Measurements from ENCODE around the gene OCA2. TPM values are rescaled to one million over a fixed set of nuclear protein-coding genes. Genes with fewer than 3 reads are reported as not detected.

OCA2 gene
- total and polyA plus RNA-seq, 2 of the 13 experiments (the other 11 are each of a cell fraction or from before 2014, with no cell fraction given) = 0.02 to 0.05 TPM

- no peak for ATAC-seq
- Histone ChIP-seq H3K9me3 (ENCODE audit: low read length) (no peaks in the 10 kb centered on the region), H3K9ac (ENCODE audit: insufficient read depth, low read depth, low read length) (no peak overlapping the region), H3K4me1 (ENCODE audit: insufficient read depth, low read length) (no peaks in the 10 kb centered on the region), H4K20me1 (ENCODE audit: insufficient read depth, low read length) (no peaks in the 10 kb centered on the region), H3K27ac (ENCODE audit: extremely low read length, insufficient read depth, low read length) (no peak overlapping the region), H3K4me3 (replicated peaks in 1 of 3; ENCODE audit: insufficient read depth in 1 of 3, low read depth in 2 of 3, low read length in 3 of 3) (no peak overlapping the region), H3K36me3 (replicated peaks in 1 of 2; ENCODE audit: control insufficient read depth in 1 of 2, insufficient read depth in 2 of 2, low read length in 2 of 2) (no peaks in the 10 kb centered on the region), H3K79me2 (ENCODE audit: insufficient read depth, low read length) (no peaks in the 10 kb centered on the region), H3K27me3 (ENCODE audit: control insufficient read depth in 1 of 2, insufficient read depth in 2 of 2, low read length in 2 of 2) (no peaks in the 10 kb centered on the region; a peak in 1 of 5 replicates), H2AFZ (ENCODE audit: low read length) (no peak overlapping the region), H3K4me2 (ENCODE audit: low read depth, low read length) (no peak overlapping the region)
- FAIRE-seq = no peak
- TF ChIP-seq SYNCRIP (IDR thresholded peaks at IDR 0.05; ENCODE audit: insufficient read depth, low read depth, low read length) = no peak
- in situ Hi-C loops (cut with HindIII; ENCODE audit: extremely low pct_ligation_motif_present, low pct_unique_long_range_greater_than_20kb) = no loop called here
- WGBS (ENCODE audit: low lambda C conversion rate) = 2% methylated on average over 2 of the region's 2 CpGs
- ChIA-PET CTCF (ENCODE audit: low intra/inter-chr PET ratio, low total read pairs) (no interaction called here), POLR2A (no interaction called here)
- intact Hi-C loops (cut with micrococcal nuclease; ENCODE audit: unreplicated experiment) = no loop called here
- no peak for DNase-seq (ENCODE audit: low spot score)
- no TSS peak for BruUV-seq (replicated peaks)
These were observed 68.3 kb downstream of the OCA2 start for GRCh38 chr15:28030801-28031200.

- no peaks in the 10 kb centered on the region for H3K27me3 ChIP-seq (ENCODE audit: control insufficient read depth in 1 of 2, insufficient read depth in 2 of 2, low read length in 2 of 2)
- H3K36me3 ChIP-seq (replicated peaks in 1 of 2; ENCODE audit: control insufficient read depth in 1 of 2, insufficient read depth in 2 of 2, low read length in 2 of 2) = no peaks in the 10 kb centered on the region
- ChIA-PET CTCF (ENCODE audit: low intra/inter-chr PET ratio, low total read pairs) (no interaction called here), POLR2A (no interaction called here)
- H3K9ac ChIP-seq (ENCODE audit: insufficient read depth, low read depth, low read length) = no peak overlapping the region
- H3K4me3 ChIP-seq (replicated peaks in 1 of 3; ENCODE audit: insufficient read depth in 1 of 3, low read depth in 2 of 3, low read length in 3 of 3) = no peak overlapping the region
- in situ Hi-C loops (cut with HindIII; ENCODE audit: extremely low pct_ligation_motif_present, low pct_unique_long_range_greater_than_20kb) (no loop called here), intact Hi-C loops (cut with micrococcal nuclease; ENCODE audit: unreplicated experiment) (no loop called here)
- no peaks in the 10 kb centered on the region for H3K79me2 ChIP-seq (ENCODE audit: insufficient read depth, low read length)
- no peak for ATAC-seq
- BruUV-seq (replicated peaks) = no TSS peak
- H3K27ac ChIP-seq (ENCODE audit: extremely low read length, insufficient read depth, low read length) = no peak overlapping the region
- H3K4me1 ChIP-seq (ENCODE audit: insufficient read depth, low read length) = no peaks in the 10 kb centered on the region
- no peaks in the 10 kb centered on the region for H4K20me1 ChIP-seq (ENCODE audit: insufficient read depth, low read length)
- no peak for DNase-seq (ENCODE audit: low spot score)
- no peak overlapping the region for H2AFZ ChIP-seq (ENCODE audit: low read length)
- no peak overlapping the region for H3K4me2 ChIP-seq (ENCODE audit: low read depth, low read length)
- FAIRE-seq = no peak
- 69% methylated on average over 10 of the region's 12 CpGs for WGBS (ENCODE audit: low lambda C conversion rate)
- H3K9me3 ChIP-seq (ENCODE audit: low read length) = no peaks in the 10 kb centered on the region
- TF ChIP-seq MED8 (CRISPR knock-in tag; IDR thresholded peaks at IDR 0.05; ENCODE audit: insufficient replicate concordance) (no peak), IKZF1 (IDR thresholded peaks at IDR 0.05) (no peak), ZFY (CRISPR knock-in tag; IDR thresholded peaks at IDR 0.05) (no peak), RXRA (CRISPR knock-in tag; IDR thresholded peaks at IDR 0.05) (no peak), SNRNP70 (IDR thresholded peaks at IDR 0.05; ENCODE audit: low read depth, low read length) (no peak), ZNF597 (CRISPR knock-in tag; IDR thresholded peaks at IDR 0.05) (no peak), NFE2 (CRISPR knock-in tag; IDR thresholded peaks at IDR 0.05) (no peak), TEAD3 (CRISPR knock-in tag; optimal IDR thresholded peaks at IDR 0.05; ENCODE audit: borderline replicate concordance) (no peak), ZNF138 (CRISPR knock-in tag; IDR thresholded peaks at IDR 0.05; ENCODE audit: low read depth) (no peak), YEATS4 (CRISPR knock-in tag; IDR thresholded peaks at IDR 0.05; ENCODE audit: borderline replicate concordance) (no peak), GMEB1 (CRISPR knock-in tag; IDR thresholded peaks at IDR 0.05; ENCODE audit: borderline replicate concordance) (no peak), MXI1 (IDR thresholded peaks at IDR 0.05; ENCODE audit: borderline replicate concordance, low read depth, low read length) (no peak), ZBTB34 (CRISPR knock-in tag; IDR thresholded peaks at IDR 0.05) (no peak), ZNF883 (CRISPR knock-in tag; IDR thresholded peaks at IDR 0.05; ENCODE audit: not compliant biosample characterization) (no peak), MLX (CRISPR knock-in tag; IDR thresholded peaks at IDR 0.05) (no peak)
These were observed 71.4 kb downstream of the OCA2 start for GRCh38 chr15:28027714-28028076.

All from HepG2 (cell line).